Loucy (cell line): ENCODE data around the gene GSTT2.
"Not testable (repeated sequence)": the region's sequence is repeated elsewhere in the genome, so short reads cannot be mapped to it uniquely, and the experiment has no call there.

Source experiments
- H2AFZ ChIP-seq: fragments of 200-600 bp; sonication (generic); 2 replicates; pipeline ENCODE4 v1.6.0; 2016; ENCODE audit warnings: antibody characterized with exemption, mild to moderate bottlenecking, low read length, moderate library complexity
- H3F3A ChIP-seq: fragments of 200-600 bp; 2 replicates; pipeline ENCODE4 v1.6.0; 2016; ENCODE audit warnings: antibody characterized with exemption, low read depth, mild to moderate bottlenecking
- H3K27me3 ChIP-seq: fragments of 200-600 bp; sonication (generic); 2 replicates; pipeline ENCODE4 v1.6.1; 2014; ENCODE audit warnings: low read length, mild to moderate bottlenecking; ENCODE audit not compliant: insufficient read depth, poor library complexity, severe bottlenecking
- H3K36me3 ChIP-seq: fragments of 200-600 bp; sonication (generic); 2 replicates; pipeline ENCODE4 v1.6.1; 2016; ENCODE audit warnings: low read length; ENCODE audit not compliant: insufficient read depth
- H3K4me1 ChIP-seq: fragments of 200-600 bp; sonication (generic); 2 replicates; pipeline ENCODE4 v1.5.1; 2014; ENCODE audit warnings: low read length, mild to moderate bottlenecking; ENCODE audit not compliant: insufficient read depth, poor library complexity, severe bottlenecking
- H3K4me2 ChIP-seq: fragments of 200-600 bp; sonication (generic); 2 replicates; pipeline ENCODE4 v1.6.0; 2014; ENCODE audit warnings: antibody characterized with exemption, low read length, low read depth, mild to moderate bottlenecking; ENCODE audit not compliant: poor library complexity, severe bottlenecking
- H3K4me3 ChIP-seq: fragments of 200-600 bp; sonication (generic); 2 replicates; pipeline ENCODE4 v1.5.1; 2014; ENCODE audit warnings: low read length, mild to moderate bottlenecking, mixed read lengths; ENCODE audit not compliant: poor library complexity, severe bottlenecking
- H3K79me2 ChIP-seq: fragments of 200-600 bp; sonication (generic); 2 replicates; pipeline ENCODE4 v1.6.1; 2014; ENCODE audit warnings: low read length; ENCODE audit not compliant: insufficient read depth
- H3K9ac ChIP-seq: fragments of 200-600 bp; sonication (generic); 2 replicates; pipeline ENCODE4 v1.6.0; 2014; ENCODE audit warnings: mild to moderate bottlenecking, low read depth, low read length, moderate library complexity; ENCODE audit not compliant: poor library complexity, severe bottlenecking
- H3K9me2 ChIP-seq: fragments of 200-600 bp; sonication (generic); replicated peaks from 2 replicates; pipeline ENCODE4 v1.6.1; 2016; ENCODE audit warnings: low read depth, low read length, mixed read lengths
- H3K9me3 ChIP-seq: fragments of 200-600 bp; sonication (generic); 2 replicates; pipeline ENCODE4 v1.6.1; 2014; ENCODE audit warnings: mild to moderate bottlenecking, antibody characterized with exemption, low read length, low read depth; ENCODE audit not compliant: insufficient read depth
- H4K20me1 ChIP-seq: fragments of 200-600 bp; sonication (generic); 2 replicates; pipeline ENCODE4 v1.6.0; 2014; ENCODE audit warnings: antibody characterized with exemption, low read length, mild to moderate bottlenecking; ENCODE audit not compliant: insufficient read depth, poor library complexity, severe bottlenecking
- EZH2phosphoT487 ChIP-seq: fragments of 200-600 bp; IDR thresholded peaks from 2 replicates; pipeline ENCODE4 v1.6.1; 2018; ENCODE audit warnings: antibody characterized with exemption, mild to moderate bottlenecking, moderate library complexity, borderline replicate concordance
- TF ChIP-seq, protein P1 (sequence below): fragments of 200-600 bp; sonication (generic); conservative IDR thresholded peaks from 2 replicates; pipeline ENCODE4 v1.5.1; 2014; ENCODE audit warnings: mild to moderate bottlenecking, antibody characterized with exemption, low read length

Gene GSTT2

DNA sequence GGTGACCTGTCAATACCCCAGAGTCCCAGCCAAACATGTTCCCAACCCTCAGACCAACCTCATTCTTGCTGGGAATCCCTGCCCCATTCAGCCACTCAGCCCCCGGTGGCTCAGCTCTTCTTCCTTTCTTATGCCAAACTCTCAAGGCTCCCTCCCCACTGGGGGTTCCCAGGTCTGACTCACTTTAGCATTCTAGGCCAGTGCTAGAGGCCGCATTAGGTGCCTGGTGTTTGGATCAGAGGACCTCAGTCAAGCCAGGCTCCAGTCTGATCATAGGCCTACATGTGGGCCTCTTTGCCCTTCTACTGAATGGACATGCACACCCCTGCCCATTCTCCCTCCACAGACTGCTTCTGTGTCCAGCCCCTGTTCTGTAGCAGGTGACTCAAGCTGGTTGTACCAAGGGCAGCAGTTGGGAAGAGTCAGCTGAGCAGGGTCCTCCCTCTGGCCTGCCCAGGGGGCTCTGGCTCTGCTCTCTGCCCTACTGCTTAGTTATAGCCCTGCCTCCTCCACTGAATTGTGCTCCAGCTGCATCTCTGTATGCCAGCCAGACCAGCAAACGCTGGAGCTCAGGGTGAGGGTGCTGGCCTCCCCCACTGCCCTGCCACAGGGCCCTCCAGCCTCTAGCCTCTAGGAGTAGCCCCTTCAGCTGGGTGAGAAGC is 9.8 kb downstream of the GSTT2 start:
- H3K36me3 ChIP-seq, H3K79me2 ChIP-seq, H3K4me2 ChIP-seq, H2AFZ ChIP-seq, H3K27me3 ChIP-seq, H4K20me1 ChIP-seq, H3F3A ChIP-seq, H3K9me2 ChIP-seq, H3K9ac ChIP-seq, H3K4me3 ChIP-seq, H3K4me1 ChIP-seq, H3K9me3 ChIP-seq: not testable (repeated sequence)

DNA sequence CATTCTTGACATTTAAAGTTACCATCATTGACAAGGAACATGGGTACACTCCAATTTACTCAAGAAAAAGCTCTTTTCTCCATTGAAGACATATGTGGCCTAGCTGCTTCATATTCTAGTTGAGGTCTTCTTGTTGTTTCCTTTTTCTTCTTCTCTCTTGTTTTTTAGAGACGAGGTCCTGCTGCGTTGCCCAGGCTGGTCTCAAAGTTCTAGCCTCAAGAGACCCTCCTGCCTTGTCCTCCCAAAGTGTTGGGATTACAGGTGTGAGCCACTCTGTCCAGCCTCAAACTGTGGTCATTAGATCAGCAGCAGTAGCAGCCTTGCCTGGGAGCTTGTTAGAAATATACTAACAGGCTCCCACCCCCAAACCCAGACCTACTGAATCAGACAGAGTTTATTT is 13.1 kb downstream of the GSTT2 start:
- not testable (repeated sequence) for H3K9me3 ChIP-seq, H3K4me3 ChIP-seq, H2AFZ ChIP-seq, H3K36me3 ChIP-seq, H3K4me2 ChIP-seq, H3K79me2 ChIP-seq, H3K9ac ChIP-seq, H3K4me1 ChIP-seq, H3K9me2 ChIP-seq, H3K27me3 ChIP-seq, H3F3A ChIP-seq, H4K20me1 ChIP-seq

GRCh38 chr22:23993581-23994177 is 13.7 kb downstream of the GSTT2 start:
- H3K36me3 ChIP-seq, H3F3A ChIP-seq, H3K9me3 ChIP-seq, H3K79me2 ChIP-seq, H4K20me1 ChIP-seq, H3K27me3 ChIP-seq, H2AFZ ChIP-seq, H3K9ac ChIP-seq, H3K4me1 ChIP-seq, H3K4me3 ChIP-seq, H3K9me2 ChIP-seq, H3K4me2 ChIP-seq: not testable (repeated sequence)

DNA sequence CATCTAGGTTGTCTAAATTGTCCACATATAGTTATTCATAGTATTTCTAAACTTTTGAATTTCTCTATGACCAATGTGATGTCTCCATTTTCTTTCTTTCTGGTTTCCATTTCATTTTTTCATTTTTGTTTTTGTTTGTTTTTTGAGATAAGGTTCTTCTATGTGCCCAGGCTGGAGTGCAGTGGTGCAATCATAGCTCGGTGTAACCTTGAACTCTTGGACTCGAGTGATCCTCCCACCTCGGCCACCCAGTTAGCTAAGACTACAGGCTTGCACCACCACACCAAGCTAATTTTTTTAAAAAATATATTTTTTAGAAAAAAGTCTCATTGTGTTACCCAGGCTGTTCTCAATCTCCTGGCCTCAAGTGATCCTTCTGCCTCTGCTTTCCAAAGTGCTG is 17.2 kb downstream of the GSTT2 start:
- H3K4me3 ChIP-seq, result no peak overlapping the region
- no peaks in the 10 kb centered on the region for H3K36me3 ChIP-seq
- H4K20me1 ChIP-seq, result no peaks in the 10 kb centered on the region
- H3K4me2 ChIP-seq, result no peak overlapping the region
- H2AFZ ChIP-seq, result no peak overlapping the region
- H3K9me3 ChIP-seq, result no peaks in the 10 kb centered on the region
- no peaks in the 10 kb centered on the region for H3K27me3 ChIP-seq
- H3K9me2 ChIP-seq, result no peaks in the 10 kb centered on the region
- H3K9ac ChIP-seq, result no peak overlapping the region
- no peaks in the 10 kb centered on the region for H3K79me2 ChIP-seq
- H3F3A ChIP-seq, result no peaks in the 10 kb centered on the region
- no peaks in the 10 kb centered on the region for H3K4me1 ChIP-seq
- TF ChIP-seq, protein P1, sequence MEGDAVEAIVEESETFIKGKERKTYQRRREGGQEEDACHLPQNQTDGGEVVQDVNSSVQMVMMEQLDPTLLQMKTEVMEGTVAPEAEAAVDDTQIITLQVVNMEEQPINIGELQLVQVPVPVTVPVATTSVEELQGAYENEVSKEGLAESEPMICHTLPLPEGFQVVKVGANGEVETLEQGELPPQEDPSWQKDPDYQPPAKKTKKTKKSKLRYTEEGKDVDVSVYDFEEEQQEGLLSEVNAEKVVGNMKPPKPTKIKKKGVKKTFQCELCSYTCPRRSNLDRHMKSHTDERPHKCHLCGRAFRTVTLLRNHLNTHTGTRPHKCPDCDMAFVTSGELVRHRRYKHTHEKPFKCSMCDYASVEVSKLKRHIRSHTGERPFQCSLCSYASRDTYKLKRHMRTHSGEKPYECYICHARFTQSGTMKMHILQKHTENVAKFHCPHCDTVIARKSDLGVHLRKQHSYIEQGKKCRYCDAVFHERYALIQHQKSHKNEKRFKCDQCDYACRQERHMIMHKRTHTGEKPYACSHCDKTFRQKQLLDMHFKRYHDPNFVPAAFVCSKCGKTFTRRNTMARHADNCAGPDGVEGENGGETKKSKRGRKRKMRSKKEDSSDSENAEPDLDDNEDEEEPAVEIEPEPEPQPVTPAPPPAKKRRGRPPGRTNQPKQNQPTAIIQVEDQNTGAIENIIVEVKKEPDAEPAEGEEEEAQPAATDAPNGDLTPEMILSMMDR, result no peak
- no peak for TF ChIP-seq EZH2phosphoT487

- H3K9ac ChIP-seq, H3K4me1 ChIP-seq, H4K20me1 ChIP-seq, H2AFZ ChIP-seq, H3K27me3 ChIP-seq, H3K36me3 ChIP-seq, H3K9me3 ChIP-seq, H3K4me3 ChIP-seq, H3K9me2 ChIP-seq, H3K4me2 ChIP-seq, H3K79me2 ChIP-seq, H3F3A ChIP-seq: not testable (repeated sequence)
Observed at GRCh38 chr22:23999779-24000178, 19.8 kb downstream of the GSTT2 start.
